WTC11 (cell line): Measurements from ENCODE around the gene PRR20G. TPM values are rescaled to one million over a fixed set of nuclear protein-coding genes. Genes with fewer than 3 reads are reported as not detected.

Source experiments
- ATAC-seq: fragments of 200-7000 bp; cut with Tn5 transposase; 2 replicates; pipeline ENCODE4 v1.10.0; 2021; ENCODE audit warnings: mild to moderate bottlenecking, moderate library complexity
- CTCF ChIA-PET: fragments of 300-600 bp; sonication (Branson Sonifier 250); formaldehyde crosslinking; loops from one replicate; lab custom pipeline; 2021; ENCODE audit warnings: antibody characterized with exemption; lab: Charles Lee
- POLR2A ChIA-PET: fragments of 350-600 bp; sonication (Branson Sonifier 250); formaldehyde crosslinking; loops from one replicate; lab custom pipeline; 2021; ENCODE audit warnings: antibody characterized with exemption; lab: Charles Lee
- DNase-seq: peaks from one replicate; pipeline ENCODE4 v3.0.0; 2021; ENCODE audit warnings: low spot score
- H3K27ac Mint-ChIP-seq: 2 replicates; pipeline ENCODE4 v1.8.0; 2021; ENCODE audit warnings: mixed read lengths
- H3K27me3 Mint-ChIP-seq: 2 replicates; pipeline ENCODE4 v1.8.0; 2021; ENCODE audit warnings: low read depth, mild to moderate bottlenecking, moderate library complexity, mixed read lengths
- H3K36me3 Mint-ChIP-seq: 2 replicates; pipeline ENCODE4 v1.8.0; 2021; ENCODE audit warnings: mixed read lengths
- H3K4me1 Mint-ChIP-seq: 2 replicates; pipeline ENCODE4 v1.8.0; 2022; ENCODE audit warnings: mixed read lengths
- H3K4me3 Mint-ChIP-seq: 2 replicates; pipeline ENCODE4 v1.8.0; 2021; ENCODE audit warnings: mild to moderate bottlenecking, moderate library complexity, mixed read lengths
- H3K9me3 Mint-ChIP-seq: 2 replicates; pipeline ENCODE4 v1.8.0; 2021; ENCODE audit warnings: mixed read lengths
- ATF6 ChIP-seq: sonication (generic); formaldehyde crosslinking; IDR thresholded peaks from 2 replicates; pipeline ENCODE4 v1.8.1; 2023; ENCODE audit warnings: mild to moderate bottlenecking, missing genetic modification reagents
- ELF4 ChIP-seq: sonication (generic); formaldehyde crosslinking; IDR thresholded peaks from 2 replicates; pipeline ENCODE4 v1.8.1; 2022; ENCODE audit warnings: low read depth, mild to moderate bottlenecking, moderate library complexity, missing genetic modification reagents
- ETV6 ChIP-seq: sonication (generic); formaldehyde crosslinking; IDR thresholded peaks from 2 replicates; pipeline ENCODE4 v1.8.1; 2022; ENCODE audit warnings: mild to moderate bottlenecking, missing genetic modification reagents
- FOXP1 ChIP-seq: sonication (generic); formaldehyde crosslinking; IDR thresholded peaks from 2 replicates; pipeline ENCODE4 v1.8.0; 2022; ENCODE audit warnings: missing genetic modification reagents, mild to moderate bottlenecking, moderate library complexity, borderline replicate concordance
- GABPB1 ChIP-seq: sonication (generic); formaldehyde crosslinking; IDR thresholded peaks from 2 replicates; pipeline ENCODE4 v1.8.1; 2023; ENCODE audit warnings: mild to moderate bottlenecking, missing genetic modification reagents
- GRHL2 ChIP-seq: fragments of 250-450 bp; sonication (Bioruptor Pico); IDR thresholded peaks from 2 replicates; pipeline ENCODE4 v1.8.0; 2022; ENCODE audit warnings: mild to moderate bottlenecking, moderate library complexity; ENCODE audit not compliant: insufficient replicate concordance, severe bottlenecking
- KAT7 ChIP-seq: sonication (generic); formaldehyde crosslinking; IDR thresholded peaks from 2 replicates; pipeline ENCODE4 v1.8.1; 2023; ENCODE audit warnings: missing genetic modification reagents, mild to moderate bottlenecking, borderline replicate concordance
- MLX ChIP-seq: sonication (generic); formaldehyde crosslinking; IDR thresholded peaks from 2 replicates; pipeline ENCODE4 v1.8.1; 2023; ENCODE audit warnings: mild to moderate bottlenecking, missing genetic modification reagents, moderate library complexity
- NR1H2 ChIP-seq: sonication (generic); formaldehyde crosslinking; IDR thresholded peaks from 2 replicates; pipeline ENCODE4 v1.9.0; 2021; ENCODE audit warnings: mild to moderate bottlenecking, moderate library complexity, missing genetic modification reagents
- NR3C1 ChIP-seq: sonication (generic); formaldehyde crosslinking; conservative IDR thresholded peaks from 2 replicates; pipeline ENCODE4 v1.8.1; 2023; ENCODE audit warnings: low read depth, mild to moderate bottlenecking, missing genetic modification reagents
- RORB ChIP-seq: fragments of 250-450 bp; sonication (Bioruptor Pico); IDR thresholded peaks from 2 replicates; pipeline ENCODE4 v1.9.0; 2021; ENCODE audit warnings: mild to moderate bottlenecking
- SP1 ChIP-seq: sonication (generic); formaldehyde crosslinking; conservative IDR thresholded peaks from 2 replicates; pipeline ENCODE4 v1.8.1; 2022; ENCODE audit warnings: missing genetic modification reagents
- USF2 ChIP-seq: sonication (generic); formaldehyde crosslinking; IDR thresholded peaks from 2 replicates; pipeline ENCODE4 v1.8.1; 2023; ENCODE audit warnings: mild to moderate bottlenecking, missing genetic modification reagents, moderate library complexity
- ZMAT4 ChIP-seq: fragments of 250-450 bp; sonication (Bioruptor Pico); IDR thresholded peaks from 2 replicates; pipeline ENCODE4 v1.9.0; 2021; ENCODE audit warnings: mild to moderate bottlenecking
- ZNF219 ChIP-seq: sonication (generic); formaldehyde crosslinking; IDR thresholded peaks from 2 replicates; pipeline ENCODE4 v1.8.0; 2023; ENCODE audit warnings: missing genetic modification reagents, mild to moderate bottlenecking, borderline replicate concordance
- ZNF232 ChIP-seq: sonication (generic); formaldehyde crosslinking; IDR thresholded peaks from 2 replicates; pipeline ENCODE4 v1.8.0; 2022; ENCODE audit warnings: mild to moderate bottlenecking, missing genetic modification reagents
- ZNF263 ChIP-seq: sonication (generic); formaldehyde crosslinking; IDR thresholded peaks from 2 replicates; pipeline ENCODE4 v1.8.1; 2022; ENCODE audit warnings: low read depth, mild to moderate bottlenecking, moderate library complexity, missing genetic modification reagents
- ZNF423 ChIP-seq: fragments of 250-450 bp; sonication (Bioruptor Pico); IDR thresholded peaks from 2 replicates; pipeline ENCODE4 v2.1.2; 2022; ENCODE audit warnings: mild to moderate bottlenecking, moderate library complexity
- ZNF512 ChIP-seq: sonication (generic); formaldehyde crosslinking; IDR thresholded peaks from 2 replicates; pipeline ENCODE4 v1.8.1; 2022; ENCODE audit warnings: missing genetic modification reagents, borderline replicate concordance
- ZNF671 ChIP-seq: fragments of 250-450 bp; sonication (Bioruptor Pico); IDR thresholded peaks from 2 replicates; pipeline ENCODE4 v1.8.0; 2021; ENCODE audit warnings: mild to moderate bottlenecking
- total RNA-seq: library from RNA; stranded (reverse); gene quantifications from 3 replicates; pipeline ENCODE4 v1.2.3, GENCODE V29; 2021

PRR20G gene
- total RNA-seq, 1 experiment from 2014 or later: not detected

GRCh38 chr3:127234778-127235177, 53.1 kb downstream of the PRR20G start:
- Mint-ChIP-seq H3K36me3 (no peaks in the 10 kb centered on the region; the same call in 1 of the 2 replicates), H3K4me1 (no peaks in the 10 kb centered on the region), H3K27me3 (peaks cover 5% of the 10 kb centered on the region; the same call in 1 of the 2 replicates), H3K9me3 (peaks cover 23% of the 10 kb centered on the region), H3K4me3 (no peak overlapping the region), H3K27ac (no peak overlapping the region)
- DNase-seq (no peak), ATAC-seq (no peak)
- ChIA-PET POLR2A (no interaction called here), CTCF (interaction anchor here (0.6 kb wide), 1 partner anchor 1708 kb away, joined by 4 read pairs; no protein-coding TSS in a partner anchor)
- TF ChIP-seq ZNF671 (CRISPR knock-in tag) (no peak), ELF4 (CRISPR knock-in tag) (no peak), GABPB1 (CRISPR knock-in tag) (no peak), ZNF263 (CRISPR knock-in tag) (no peak), RORB (CRISPR knock-in tag) (no peak), ZNF423 (CRISPR knock-in tag) (no peak), ETV6 (CRISPR knock-in tag) (no peak), MLX (CRISPR knock-in tag) (no peak), SP1 (no peak), NR1H2 (CRISPR knock-in tag) (no peak), ZMAT4 (CRISPR knock-in tag) (no peak), NR3C1 (no peak), USF2 (CRISPR knock-in tag) (no peak), GRHL2 (CRISPR knock-in tag) (no peak), ZNF232 (no peak), ATF6 (CRISPR knock-in tag) (no peak), FOXP1 (CRISPR knock-in tag) (no peak), ZNF512 (CRISPR knock-in tag) (no peak), KAT7 (no peak), ZNF219 (CRISPR knock-in tag) (no peak)

Other genes starting within 250 kb of the PRR20G start
- gene PRR23E, start 94.9 kb downstream of the PRR20G start, total RNA-seq: not detected in 3 replicates